ENCODE measurements around the gene KRTCAP3. TPM values are rescaled to one million over a fixed set of nuclear protein-coding genes. Genes with fewer than 3 reads are reported as not detected.
A peak's percentile ranks its signal among the peaks of the same experiment; 100 is the strongest.

KRTCAP3 gene
- total and polyA plus RNA-seq, 9 of the 15 experiments (the other 6 are each of a cell fraction or from before 2014, with no cell fraction given), result 0.24 to 1.4 (median 0.73) TPM

GRCh38 chr2:27489498-27490397 is 47.6 kb downstream of the KRTCAP3 start, which contains the start of gene IFT172 (continued):
- TF ChIP-seq TAF15 (IDR thresholded peaks at IDR 0.05; ENCODE audit: low read depth, low read length) (no peak), FOXO4 (CRISPR knock-in tag; IDR thresholded peaks at IDR 0.05) (no peak), TSC22D4 (tag; IDR thresholded peaks at IDR 0.05) (no peak), HDAC2 (IDR thresholded peaks at IDR 0.05) (peak; percentile 89), MITF (IDR thresholded peaks at IDR 0.05) (no peak), ZFP36 (IDR thresholded peaks at IDR 0.05; ENCODE audit: low read depth, low read length, partially characterized antibody) (no peak), MIER1 (IDR thresholded peaks at IDR 0.05; ENCODE audit: low read depth) (no peak), HBP1 (CRISPR knock-in tag; IDR thresholded peaks at IDR 0.05) (no peak), ZNF561 (CRISPR knock-in tag; conservative IDR thresholded peaks at IDR 0.05) (no peak), ZFP1 (CRISPR knock-in tag; IDR thresholded peaks at IDR 0.05) (no peak), NFE2L1 (tag; IDR thresholded peaks at IDR 0.05; ENCODE audit: borderline replicate concordance, low read depth) (no peak), BCOR (IDR thresholded peaks at IDR 0.05) (no peak), ZNF695 (CRISPR knock-in tag; IDR thresholded peaks at IDR 0.05) (no peak), HNRNPL (IDR thresholded peaks at IDR 0.05; ENCODE audit: low read depth, low read length) (no peak), MTF1 (CRISPR knock-in tag; IDR thresholded peaks at IDR 0.05; ENCODE audit: borderline replicate concordance) (no peak), MYNN (IDR thresholded peaks at IDR 0.05) (no peak), MYNN (CRISPR knock-in tag; IDR thresholded peaks at IDR 0.05) (no peak), ZNF395 (CRISPR knock-in tag; IDR thresholded peaks at IDR 0.05) (no peak), SRSF3 (IDR thresholded peaks at IDR 0.05; ENCODE audit: insufficient read depth, low read length) (no peak)
- TF ChIP-seq, protein P1, sequence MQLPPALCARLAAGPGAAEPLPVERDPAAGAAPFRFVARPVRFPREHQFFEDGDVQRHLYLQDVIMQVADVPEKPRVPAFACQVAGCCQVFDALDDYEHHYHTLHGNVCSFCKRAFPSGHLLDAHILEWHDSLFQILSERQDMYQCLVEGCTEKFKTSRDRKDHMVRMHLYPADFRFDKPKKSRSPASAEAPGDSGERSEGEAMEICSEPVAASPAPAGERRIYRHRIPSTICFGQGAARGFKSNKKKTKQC (CRISPR knock-in tag; IDR thresholded peaks at IDR 0.05), result no peak
